Neuronal stem cell (in vitro differentiated cells): ENCODE measurements around the gene LRRC17. TPM values are rescaled to one million over a fixed set of nuclear protein-coding genes. Genes with fewer than 3 reads are reported as not detected.

Experiments used
- DNase-seq: peaks from one replicate; pipeline ENCODE4 v3.0.0-alpha.2; 2013; ENCODE audit warnings: low spot score
- H2AFZ ChIP-seq: one replicate; pipeline ENCODE4 v1.6.1; 2013; ENCODE audit warnings: mild to moderate bottlenecking, low read length, inconsistent platforms
- H2AK5ac ChIP-seq: 2 replicates; pipeline ENCODE4 v1.6.1; 2013; ENCODE audit warnings: low read depth, mild to moderate bottlenecking, inconsistent platforms, low read length, moderate library complexity, mixed read lengths
- H2BK120ac ChIP-seq: 2 replicates; pipeline ENCODE4 v1.6.1; 2013; ENCODE audit warnings: low read depth, mild to moderate bottlenecking, inconsistent platforms, low read length, moderate library complexity, mixed read lengths
- H2BK12ac ChIP-seq: one replicate; pipeline ENCODE4 v1.6.1; 2013; ENCODE audit warnings: low read length, inconsistent platforms
- H2BK15ac ChIP-seq: 2 replicates; pipeline ENCODE4 v1.6.1; 2013; ENCODE audit warnings: mild to moderate bottlenecking, low read length, inconsistent platforms, mixed read lengths
- H2BK5ac ChIP-seq: one replicate; pipeline ENCODE4 v1.6.1; 2013; ENCODE audit warnings: inconsistent platforms, mild to moderate bottlenecking, low read length, moderate library complexity
- H3K14ac ChIP-seq: one replicate; pipeline ENCODE4 v1.6.1; 2013; ENCODE audit warnings: low read length, inconsistent platforms
- H3K18ac ChIP-seq: 2 replicates; pipeline ENCODE4 v1.6.1; 2013; ENCODE audit warnings: low read length, inconsistent platforms
- H3K23ac ChIP-seq: 2 replicates; pipeline ENCODE4 v1.6.1; 2013; ENCODE audit warnings: low read depth, mild to moderate bottlenecking, mixed read lengths, low read length, inconsistent platforms; ENCODE audit not compliant: poor library complexity
- H3K27ac ChIP-seq: replicated peaks from 3 replicates; pipeline ENCODE4 v1.5.1; 2013; ENCODE audit warnings: low read length, inconsistent platforms
- H3K27me3 ChIP-seq, 3 experiments: 2 replicates each; pipeline ENCODE4 v1.6.1; 2013; ENCODE audit warnings: low read length in 3 of 3, mild to moderate bottlenecking in 2 of 3, inconsistent platforms in 1 of 3, low read depth in 1 of 3, mixed read lengths in 1 of 3, moderate library complexity in 1 of 3; ENCODE audit not compliant: control insufficient read depth in 3 of 3, insufficient read depth in 3 of 3
- H3K36me3 ChIP-seq, 2 donors: replicated peaks in 1 of 2; 2 replicates each; pipeline ENCODE4 v1.6.1; 2013; ENCODE audit warnings: low read length in 2 of 2; ENCODE audit not compliant: control insufficient read depth in 2 of 2, insufficient read depth in 2 of 2
- H3K4ac ChIP-seq: 2 replicates; pipeline ENCODE4 v1.6.1; 2013; ENCODE audit warnings: inconsistent platforms, mild to moderate bottlenecking, low read length, moderate library complexity
- H3K4me1 ChIP-seq, 2 donors: 1 replicate in 1 of 2; 2 replicates in 1 of 2; pipeline ENCODE4 v1.6.1; 2013; ENCODE audit warnings: low read length in 2 of 2, low read depth in 1 of 2; ENCODE audit not compliant: control insufficient read depth in 2 of 2, insufficient read depth in 1 of 2
- H3K4me2 ChIP-seq: one replicate; pipeline ENCODE4 v1.6.1; 2013; ENCODE audit warnings: mild to moderate bottlenecking, low read length, inconsistent platforms; ENCODE audit not compliant: insufficient read depth, poor library complexity, severe bottlenecking
- H3K4me3 ChIP-seq, 2 donors: 2 replicates each; pipeline ENCODE4 v1.5.1; 2013; ENCODE audit warnings: low read length in 2 of 2, mild to moderate bottlenecking in 2 of 2, inconsistent platforms in 1 of 2, moderate library complexity in 1 of 2
- H3K79me1 ChIP-seq: one replicate; pipeline ENCODE4 v1.6.1; 2013; ENCODE audit warnings: low read depth, mild to moderate bottlenecking, inconsistent platforms, low read length, moderate library complexity
- H3K9ac ChIP-seq: one replicate; pipeline ENCODE4 v1.6.1; 2013; ENCODE audit warnings: mild to moderate bottlenecking, low read depth, low read length, inconsistent platforms; ENCODE audit not compliant: poor library complexity
- H3K9me3 ChIP-seq, 2 donors: replicated peaks in 1 of 2; 2 replicates each; pipeline versions ENCODE3 to v1.6.1; 2013; ENCODE audit warnings: low read length in 2 of 2, mild to moderate bottlenecking in 2 of 2, inconsistent platforms in 1 of 2, low read depth in 1 of 2, mixed read lengths in 1 of 2, moderate library complexity in 1 of 2; ENCODE audit not compliant: control insufficient read depth in 2 of 2, insufficient read depth in 1 of 2
- H4K8ac ChIP-seq: one replicate; pipeline ENCODE4 v1.6.1; 2013; ENCODE audit warnings: low read depth, mild to moderate bottlenecking, inconsistent platforms, low read length, moderate library complexity
- H4K91ac ChIP-seq: one replicate; pipeline ENCODE4 v1.6.1; 2013; ENCODE audit warnings: low read length, low read depth, mild to moderate bottlenecking, inconsistent platforms; ENCODE audit not compliant: poor library complexity
- WGBS, 2 donors: extraction: QIAGEN DNeasy Blood & Tissue Kit; methylation state at CpG; one replicate each; pipeline ENCODE4 v1.1.7; 2013; ENCODE audit warnings: missing lambda C conversion rate in 2 of 2, mixed read lengths in 1 of 2; ENCODE audit not compliant: insufficient read length in 2 of 2, insufficient replicate concordance in 1 of 2; ENCODE audit errors: extremely low coverage in 2 of 2; 5-methylcytosine and 5-hydroxymethylcytosine counted together
- polyA plus RNA-seq, 2 experiments: library from polyadenylated mRNA; stranded (reverse); fragments of 200-250 nt; gene quantifications; one replicate each; pipeline ENCODE4 v1.2.3, GENCODE V29; 2013

LRRC17 gene, protein sequence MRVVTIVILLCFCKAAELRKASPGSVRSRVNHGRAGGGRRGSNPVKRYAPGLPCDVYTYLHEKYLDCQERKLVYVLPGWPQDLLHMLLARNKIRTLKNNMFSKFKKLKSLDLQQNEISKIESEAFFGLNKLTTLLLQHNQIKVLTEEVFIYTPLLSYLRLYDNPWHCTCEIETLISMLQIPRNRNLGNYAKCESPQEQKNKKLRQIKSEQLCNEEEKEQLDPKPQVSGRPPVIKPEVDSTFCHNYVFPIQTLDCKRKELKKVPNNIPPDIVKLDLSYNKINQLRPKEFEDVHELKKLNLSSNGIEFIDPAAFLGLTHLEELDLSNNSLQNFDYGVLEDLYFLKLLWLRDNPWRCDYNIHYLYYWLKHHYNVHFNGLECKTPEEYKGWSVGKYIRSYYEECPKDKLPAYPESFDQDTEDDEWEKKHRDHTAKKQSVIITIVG
- 12.0 TPM for polyA plus RNA-seq (2013, experiment 1 of 2)
- polyA plus RNA-seq (2013, experiment 2 of 2): 12.4 TPM

DNA sequence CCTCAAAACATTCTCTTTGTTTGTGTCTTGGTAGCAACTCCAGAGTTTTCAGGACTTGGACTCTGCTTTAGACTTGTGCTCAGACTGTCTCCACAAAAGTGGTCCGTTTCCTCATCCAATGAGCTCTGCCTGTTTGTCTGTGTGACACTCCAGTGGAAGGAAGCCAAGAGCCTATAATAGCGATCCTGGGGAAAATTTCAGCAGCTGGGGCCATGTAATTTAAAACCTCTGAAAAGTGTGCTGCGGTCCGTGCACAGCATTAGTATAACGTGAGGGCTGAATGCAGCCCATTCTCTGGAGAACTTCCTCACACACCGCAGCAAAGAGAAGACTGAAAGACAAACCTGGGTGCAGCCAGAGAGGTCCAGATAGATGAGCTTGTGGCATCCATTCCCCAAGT lies at the start of gene LRRC17:
Gene LRRC17, plus strand, starts transcription at position 259 of the 400 bp plus-strand sequence. CDS start 20,914 bp downstream, outside the sequence.
- no CpG with 5 or more reads among the region's 6 CpGs for WGBS, 2 donors
- Histone ChIP-seq H2BK12ac (no peak within 1 kb of the TSS), H3K4me3 (peak within 1 kb of the TSS in 1 of 2 donors; percentile 54), H2BK5ac (no peak within 1 kb of the TSS), H3K18ac (no peak within 1 kb of the TSS), H3K23ac (no peak within 1 kb of the TSS), H3K4ac (no peak within 1 kb of the TSS), H2AK5ac (no peak within 1 kb of the TSS), H3K79me1 (no peaks in the 10 kb centered on the region), H2AFZ (peak within 1 kb of the TSS; percentile 68), H2BK120ac (no peak within 1 kb of the TSS), H3K36me3 (no peaks in the 10 kb centered on the region), H3K27ac (no peak within 1 kb of the TSS), H3K14ac (no peak within 1 kb of the TSS), H3K9ac (no peak within 1 kb of the TSS), H2BK15ac (no peak within 1 kb of the TSS), H3K4me1 (peaks cover 0 to 2% of the 10 kb centered on the region in 2 donors), H3K4me2 (peak within 1 kb of the TSS; percentile 28), H4K8ac (no peak within 1 kb of the TSS), H4K91ac (no peak within 1 kb of the TSS), H3K27me3 (no peaks in the 10 kb centered on the region), H3K9me3 (no peaks in the 10 kb centered on the region)
- no peak for DNase-seq

DNA sequence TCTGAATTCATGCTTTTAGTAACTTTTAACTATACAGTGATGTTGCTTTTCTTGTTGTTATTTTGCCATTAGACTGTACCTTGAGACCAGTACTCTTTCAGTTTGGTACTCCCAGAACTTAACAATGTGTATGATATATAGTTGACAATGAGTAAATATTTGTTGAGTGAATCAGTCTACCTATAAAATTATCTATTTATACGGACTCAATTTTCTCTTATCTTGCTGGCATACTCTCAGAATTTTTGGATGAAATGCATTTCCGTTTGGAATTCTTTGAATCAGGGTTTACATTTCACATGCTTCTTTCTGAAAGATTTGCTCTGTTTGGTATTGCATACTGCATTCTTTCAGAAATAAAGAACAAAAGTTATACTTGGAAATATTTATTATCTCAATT lies 47.8 kb upstream of the LRRC17 start:
- Histone ChIP-seq H3K18ac (no peak overlapping the region), H2BK5ac (no peak overlapping the region), H3K23ac (no peak overlapping the region), H2AFZ (no peak overlapping the region), H3K14ac (no peak overlapping the region), H2BK15ac (no peak overlapping the region), H3K27me3 (no peaks in the 10 kb centered on the region), H2BK120ac (no peak overlapping the region), H2BK12ac (no peak overlapping the region), H3K4me3 (no peak overlapping the region), H3K36me3 (no peaks in the 10 kb centered on the region), H2AK5ac (no peak overlapping the region), H3K27ac (no peak overlapping the region), H3K4me2 (no peak overlapping the region), H3K4me1 (no peaks in the 10 kb centered on the region), H3K79me1 (no peaks in the 10 kb centered on the region), H4K91ac (no peak overlapping the region), H3K9ac (no peak overlapping the region), H3K4ac (no peak overlapping the region), H4K8ac (no peak overlapping the region), H3K9me3 (no peaks in the 10 kb centered on the region)
- WGBS, 2 donors: no CpG with 5 or more reads among the region's 2 CpGs
- no peak for DNase-seq

DNA sequence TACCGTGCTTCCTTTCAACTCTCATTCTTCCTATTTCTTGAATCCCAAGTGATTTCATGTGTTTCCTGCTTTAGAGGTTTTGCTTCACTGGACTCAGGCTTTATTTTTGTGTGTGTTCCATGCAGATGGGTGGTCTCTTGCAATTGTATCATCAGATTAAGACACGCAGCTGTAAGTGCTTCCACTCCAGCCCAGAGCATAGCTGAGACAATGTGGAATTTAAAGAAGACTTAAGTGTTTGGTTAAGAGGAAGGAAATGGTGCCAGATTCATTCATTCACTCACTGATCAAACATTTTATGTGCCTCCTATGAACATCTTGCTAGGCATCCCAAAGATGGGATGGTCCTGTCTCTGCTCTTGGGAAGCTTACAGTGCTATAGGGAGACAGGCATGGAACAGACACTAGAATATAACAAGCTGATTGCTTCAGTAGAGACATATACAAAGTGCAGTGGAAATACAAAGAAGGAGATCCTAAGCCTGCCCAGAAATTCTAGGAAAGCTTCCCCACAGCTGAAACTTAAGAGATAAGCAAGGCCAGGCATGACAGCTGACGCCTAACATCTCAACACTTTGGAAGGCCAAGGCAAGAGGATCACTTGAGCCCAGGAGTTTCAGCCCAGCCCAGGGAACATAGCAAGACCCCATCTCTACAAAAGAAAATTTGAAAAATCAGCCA lies 46.1 kb upstream of the LRRC17 start:
- H3K14ac ChIP-seq: no peak overlapping the region
- no peak overlapping the region for H3K4ac ChIP-seq
- H3K18ac ChIP-seq: no peak overlapping the region
- no peak overlapping the region for H2BK15ac ChIP-seq
- H2BK12ac ChIP-seq: no peak overlapping the region
- H3K9ac ChIP-seq: no peak overlapping the region
- no peak overlapping the region for H3K23ac ChIP-seq
- no peaks in the 10 kb centered on the region for H3K9me3 ChIP-seq
- no peak overlapping the region for H3K4me3 ChIP-seq
- H2BK120ac ChIP-seq: no peak overlapping the region
- H4K91ac ChIP-seq: no peak overlapping the region
- H2BK5ac ChIP-seq: no peak overlapping the region
- H3K79me1 ChIP-seq: no peaks in the 10 kb centered on the region
- H4K8ac ChIP-seq: no peak overlapping the region
- no peaks in the 10 kb centered on the region for H3K4me1 ChIP-seq
- H3K27ac ChIP-seq: no peak overlapping the region
- H3K36me3 ChIP-seq: no peaks in the 10 kb centered on the region
- H3K27me3 ChIP-seq: no peaks in the 10 kb centered on the region
- WGBS, 2 donors: no CpG with 5 or more reads among the region's 3 CpGs
- DNase-seq: no peak
- no peak overlapping the region for H3K4me2 ChIP-seq
- no peak overlapping the region for H2AK5ac ChIP-seq
- no peak overlapping the region for H2AFZ ChIP-seq

DNA sequence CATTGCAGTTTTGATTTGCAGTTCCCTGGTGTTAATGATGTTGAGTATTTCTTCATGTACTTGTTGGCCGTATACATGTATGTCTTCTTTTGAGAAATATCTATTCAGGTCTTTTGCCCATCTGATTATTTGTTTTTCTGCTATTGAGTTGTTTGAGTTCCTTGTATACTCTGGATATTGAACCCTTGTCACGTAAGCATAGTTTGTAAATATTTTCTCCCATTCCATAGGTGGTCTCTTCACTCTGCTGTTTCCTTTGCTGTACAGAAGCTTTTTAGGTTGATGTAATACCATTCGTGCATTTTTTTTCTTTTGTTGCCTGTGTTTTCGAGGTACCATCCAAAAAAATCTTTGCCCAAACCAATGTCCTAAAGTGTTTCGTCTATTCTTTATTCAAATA lies 43.6 kb upstream of the LRRC17 start:
- H3K4me1 ChIP-seq: no peaks in the 10 kb centered on the region
- H2BK120ac ChIP-seq: no peak overlapping the region
- H2BK15ac ChIP-seq: no peak overlapping the region
- no peaks in the 10 kb centered on the region for H3K79me1 ChIP-seq
- H3K9me3 ChIP-seq: no peaks in the 10 kb centered on the region
- WGBS, 2 donors: no CpG with 5 or more reads among the region's 5 CpGs
- no peaks in the 10 kb centered on the region for H3K36me3 ChIP-seq
- H2BK5ac ChIP-seq: no peak overlapping the region
- H3K23ac ChIP-seq: no peak overlapping the region
- H3K9ac ChIP-seq: no peak overlapping the region
- no peak overlapping the region for H4K91ac ChIP-seq
- H3K18ac ChIP-seq: no peak overlapping the region
- no peak overlapping the region for H2BK12ac ChIP-seq
- H2AFZ ChIP-seq: no peak overlapping the region
- H3K4ac ChIP-seq: no peak overlapping the region
- no peak overlapping the region for H3K4me2 ChIP-seq
- H3K27me3 ChIP-seq: no peaks in the 10 kb centered on the region
- no peak overlapping the region for H3K4me3 ChIP-seq
- no peak overlapping the region for H3K27ac ChIP-seq
- H2AK5ac ChIP-seq: no peak overlapping the region
- DNase-seq: no peak
- H3K14ac ChIP-seq: no peak overlapping the region
- no peak overlapping the region for H4K8ac ChIP-seq
